Stimulated activated CD4-positive, alpha-beta T cell treated with anti-CD3 and anti-CD28 coated beads, Interleukin-2, amount 100 ng/mL, for 24 hours (primary cell): ENCODE results near the gene ARHGEF1.

Source experiments
- DNase-seq, 2 donors: peaks; one replicate each; pipeline ENCODE4 v3.0.0-alpha.2; 2020

The ARHGEF1 gene

GRCh38 chr19:41919948-41920712, 37.1 kb downstream of the ARHGEF1 start:
- DNase-seq: no peak

GRCh38 chr19:41920882-41921576, 38.0 kb downstream of the ARHGEF1 start:
- DNase-seq: no peak

- no peak for DNase-seq
These were observed 38.9 kb downstream of the ARHGEF1 start for GRCh38 chr19:41921577-41922576.

GRCh38 chr19:41922585-41922984, 39.6 kb downstream of the ARHGEF1 start:
- DNase-seq: no peak

- DNase-seq: no peak
These were observed 40.2 kb downstream of the ARHGEF1 start for GRCh38 chr19:41923045-41923788.

- no peak for DNase-seq
These were observed 41.5 kb downstream of the ARHGEF1 start for GRCh38 chr19:41924151-41925145.

- no peak for DNase-seq
These were observed 42.4 kb downstream of the ARHGEF1 start for GRCh38 chr19:41925208-41926003.

- DNase-seq: no peak
These were observed 43.2 kb downstream of the ARHGEF1 start for GRCh38 chr19:41926028-41926762.

- no peak for DNase-seq
These were observed 43.9 kb downstream of the ARHGEF1 start for GRCh38 chr19:41926763-41927496.

- no peak for DNase-seq
These were observed 44.7 kb downstream of the ARHGEF1 start for GRCh38 chr19:41927497-41928192.

GRCh38 chr19:41928221-41928683, 45.3 kb downstream of the ARHGEF1 start, which contains the start of gene ERFL:
ERFL (minus strand) TSS chr19:41928449; CDS start chr19:41912919, 15,530 bp downstream.
- peak in 1 of 2 donors; percentile 48 for DNase-seq

GRCh38 chr19:41928754-41929535, 46.0 kb downstream of the ARHGEF1 start:
- DNase-seq: no peak

GRCh38 chr19:41929536-41930071, 46.6 kb downstream of the ARHGEF1 start:
- DNase-seq: no peak

- DNase-seq: no peak
These were observed 47.3 kb downstream of the ARHGEF1 start for GRCh38 chr19:41930322-41930722.

GRCh38 chr19:41930926-41931592, 48.1 kb downstream of the ARHGEF1 start:
- no peak for DNase-seq

- no peak for DNase-seq
These were observed 49.3 kb downstream of the ARHGEF1 start for GRCh38 chr19:41932259-41932719.
